SK-N-SH (cell line): ENCODE results near the gene LSM7. TPM values are rescaled to one million over a fixed set of nuclear protein-coding genes. Genes with fewer than 3 reads are reported as not detected.

ENCODE experiments used
- CTCF ChIA-PET: fragments of 300-600, 350-600 bp; formaldehyde crosslinking; extraction: SDS; loops from one replicate; lab custom pipeline; 2021; lab: Yijun Ruan, JAX
- POLR2A ChIA-PET: fragments of 350-600 bp; sonication (Branson Sonifier 250); formaldehyde crosslinking; extraction: SDS; loops from one replicate; lab custom pipeline; 2020; ENCODE audit warnings: antibody characterized with exemption, inconsistent platforms; lab: Yijun Ruan, JAX
- DNase-seq: peaks from one replicate; pipeline ENCODE4 v3.0.0; 2012
- H2AFZ ChIP-seq: fragments of 200-600 bp; sonication (generic); 2 replicates; pipeline ENCODE4 v1.8.1; 2016; ENCODE audit warnings: antibody characterized with exemption, mild to moderate bottlenecking, low read depth
- H3F3A ChIP-seq: fragments of 200-600 bp; sonication (generic); replicated peaks from 2 replicates; pipeline ENCODE3; 2016; ENCODE audit warnings: antibody characterized with exemption, mild to moderate bottlenecking; ENCODE audit not compliant: insufficient read depth
- H3K27ac ChIP-seq, 2 experiments: fragments of 200-500 bp in 1 of 2; fragments of 200-600 bp in 1 of 2; sonication (Bioruptor generic) in 1 of 2; sonication (generic), shearing (Covaris generic) in 1 of 2; 2 replicates each; pipeline versions ENCODE4 v1.5.1 to v1.6.1; 2014 to 2016; ENCODE audit warnings: low read depth in 2 of 2, inconsistent platforms in 1 of 2, low read length in 1 of 2, mild to moderate bottlenecking in 1 of 2, mixed read lengths in 1 of 2
- H3K27me3 ChIP-seq: fragments of 200-600 bp; sonication (generic), shearing (Covaris generic); 2 replicates; pipeline ENCODE4 v1.6.1; 2016; ENCODE audit warnings: mixed run types; ENCODE audit not compliant: insufficient read depth
- H3K36me3 ChIP-seq, 2 experiments: fragments of 200-500 bp in 1 of 2; fragments of 200-600 bp in 1 of 2; sonication (Bioruptor generic) in 1 of 2; sonication (generic) in 1 of 2; replicated peaks in 1 of 2; 2 replicates each; pipeline versions ENCODE3 to v1.5.1; 2014 to 2016; ENCODE audit warnings: low read length in 1 of 2, mild to moderate bottlenecking in 1 of 2; ENCODE audit not compliant: insufficient read depth in 2 of 2, control insufficient read depth in 1 of 2
- H3K4me1 ChIP-seq, 2 experiments: fragments of 200-500 bp in 1 of 2; fragments of 200-600 bp in 1 of 2; sonication (Bioruptor generic) in 1 of 2; sonication (generic), shearing (Covaris generic) in 1 of 2; 2 replicates each; pipeline versions ENCODE4 v1.5.1 to v1.6.1; 2014 to 2016; ENCODE audit warnings: low read depth in 1 of 2, low read length in 1 of 2, mixed run types in 1 of 2; ENCODE audit not compliant: insufficient read depth in 2 of 2, control insufficient read depth in 1 of 2
- H3K4me2 ChIP-seq: fragments of 200-600 bp; sonication (generic), shearing (Covaris generic); 2 replicates; pipeline ENCODE4 v1.6.1; 2017; ENCODE audit warnings: mixed run types
- H3K4me3 ChIP-seq, 2 experiments: fragments of 200-500 bp in 1 of 2; fragments of 200-600 bp in 1 of 2; sonication (Bioruptor generic) in 1 of 2; sonication (generic), shearing (Covaris generic) in 1 of 2; 2 replicates each; pipeline versions ENCODE4 v1.5.1 to v1.8.1; 2014 to 2016; ENCODE audit warnings: low read depth in 2 of 2, inconsistent platforms in 1 of 2, low read length in 1 of 2, mild to moderate bottlenecking in 1 of 2, mixed read lengths in 1 of 2, moderate library complexity in 1 of 2
- H3K79me2 ChIP-seq: fragments of 200-600 bp; sonication (generic); 2 replicates; pipeline ENCODE4 v1.8.1; 2017; ENCODE audit warnings: mild to moderate bottlenecking; ENCODE audit not compliant: insufficient read depth
- H3K9ac ChIP-seq: fragments of 200-600 bp; sonication (generic); 2 replicates; pipeline ENCODE4 v1.6.1; 2017; ENCODE audit warnings: mixed run types
- H3K9me2 ChIP-seq: fragments of 200-600 bp; sonication (generic); 2 replicates; pipeline ENCODE4 v1.6.1; 2017; ENCODE audit warnings: mixed run types
- H3K9me3 ChIP-seq: fragments of 200-600 bp; sonication (generic); 2 replicates; pipeline ENCODE4 v1.6.1; 2017; ENCODE audit warnings: mixed run types, mild to moderate bottlenecking, moderate library complexity
- H4K20me1 ChIP-seq: fragments of 200-600 bp; sonication (generic); 2 replicates; pipeline ENCODE4 v1.6.1; 2017; ENCODE audit warnings: mild to moderate bottlenecking, mixed run types; ENCODE audit not compliant: insufficient read depth
- CHD2 ChIP-seq: fragments of 150-350 bp; IDR thresholded peaks from 2 replicates; pipeline ENCODE4 v1.6.1; 2018; ENCODE audit warnings: low read length; ENCODE audit not compliant: partially characterized antibody
- EP300 ChIP-seq, 2 experiments: IDR thresholded peaks; 2 replicates each; pipeline versions ENCODE4 v1.4.0 to v1.6.1; 2012; ENCODE audit warnings: borderline replicate concordance in 1 of 2, low read depth in 1 of 2, low read length in 1 of 2
- FOSL2 ChIP-seq: IDR thresholded peaks from 2 replicates; pipeline ENCODE4 v1.4.0; 2012; ENCODE audit warnings: low read depth, mild to moderate bottlenecking, moderate library complexity, borderline replicate concordance
- FOXJ3 ChIP-seq: sonication (generic); formaldehyde crosslinking; IDR thresholded peaks from 2 replicates; pipeline ENCODE4 v1.5.1; 2020; ENCODE audit warnings: mild to moderate bottlenecking, missing genetic modification reagents
- FOXM1 ChIP-seq: IDR thresholded peaks from 2 replicates; pipeline ENCODE4 v1.4.0; 2012; ENCODE audit warnings: low read depth, mild to moderate bottlenecking
- GABPA ChIP-seq: IDR thresholded peaks from 2 replicates; pipeline ENCODE4 v1.4.0; 2012; ENCODE audit warnings: low read depth, mild to moderate bottlenecking
- GATA2 ChIP-seq: sonication (generic); formaldehyde crosslinking; IDR thresholded peaks from 2 replicates; pipeline ENCODE4 v1.5.0; 2020; ENCODE audit warnings: mild to moderate bottlenecking, missing genetic modification reagents
- NFIC ChIP-seq: IDR thresholded peaks from 2 replicates; pipeline ENCODE4 v1.4.0; 2012; ENCODE audit warnings: borderline replicate concordance
- NRF1 ChIP-seq: IDR thresholded peaks from 2 replicates; pipeline ENCODE4 v1.6.1; 2012; ENCODE audit warnings: low read depth, mild to moderate bottlenecking, low read length
- REST ChIP-seq: IDR thresholded peaks from 2 replicates; pipeline ENCODE4 v1.6.1; 2012; ENCODE audit warnings: mild to moderate bottlenecking, low read depth, low read length, moderate library complexity
- RXRA ChIP-seq: IDR thresholded peaks from 2 replicates; pipeline ENCODE4 v1.4.0; 2012; ENCODE audit warnings: low read depth, mild to moderate bottlenecking, borderline replicate concordance
- SMC3 ChIP-seq: IDR thresholded peaks from 2 replicates; pipeline ENCODE4 v1.6.1; 2012; ENCODE audit warnings: low read depth, low read length, improper control_type of control experiment
- TCF12 ChIP-seq: IDR thresholded peaks from 2 replicates; pipeline ENCODE4 v1.4.0; 2012
- USF1 ChIP-seq: IDR thresholded peaks from 2 replicates; pipeline ENCODE4 v1.4.0; 2012; ENCODE audit warnings: low read depth, borderline replicate concordance
- USF2 ChIP-seq: fragments of 150-350 bp; IDR thresholded peaks from 2 replicates; pipeline ENCODE4 v1.6.1; 2017; ENCODE audit warnings: antibody characterized with exemption, low read length, low read depth, borderline replicate concordance
- WGBS: methylation state at CpG from one replicate; pipeline ENCODE4 v1.1.6; 2017; ENCODE audit warnings: low lambda C conversion rate; 5-methylcytosine and 5-hydroxymethylcytosine counted together
- polyA plus RNA-seq, 3 experiments: library from polyadenylated mRNA; depleted of rRNA; stranded (reverse); fragments of >200 nt; gene quantifications; 2 replicates each; pipeline ENCODE4 v1.2.3, GENCODE V29; 2012

LSM7 gene
- polyA plus RNA-seq, 1 of the 3 experiments (the other 2 are of a cell fraction), result 1,193 TPM

GRCh38 chr19:2358548-2359173 lies 30.3 kb upstream of the LSM7 start:
- WGBS, result 31% methylated on average over 22 of the region's 28 CpGs
- H3K9ac ChIP-seq, result no peak overlapping the region
- H3K27ac ChIP-seq, result no peak overlapping the region
- no peaks in the 10 kb centered on the region for H3K9me3 ChIP-seq
- no peaks in the 10 kb centered on the region for H3K79me2 ChIP-seq
- peaks cover 0 to under 1% of the 10 kb centered on the region in 2 experiments for H3K36me3 ChIP-seq
- H3K27me3 ChIP-seq, result peaks cover 21% of the 10 kb centered on the region
- no peak for DNase-seq
- no peak overlapping the region for H3K4me3 ChIP-seq
- POLR2A ChIA-PET, result no interaction called here
- H4K20me1 ChIP-seq, result no peaks in the 10 kb centered on the region
- CTCF ChIA-PET, result interaction anchor here (1.1 kb wide), 1 partner anchor 13 kb away, joined by 3 read pairs; no protein-coding TSS in a partner anchor
- TF ChIP-seq FOXM1 (no peak), TCF12 (no peak), REST (no peak), CHD2 (no peak), NFIC (no peak), GABPA (no peak), RXRA (no peak), USF1 (no peak), SMC3 (no peak), FOSL2 (no peak), FOXJ3 (CRISPR knock-in tag) (no peak)
- no peak overlapping the region for H2AFZ ChIP-seq
- peaks cover 0 to 10% of the 10 kb centered on the region in 2 experiments; a peak in 1 of 4 replicates for H3K4me1 ChIP-seq
- no peak overlapping the region for H3K4me2 ChIP-seq
- H3F3A ChIP-seq, result no peaks in the 10 kb centered on the region
- H3K9me2 ChIP-seq, result no peaks in the 10 kb centered on the region

- Histone ChIP-seq H3K9me2 (no peaks in the 10 kb centered on the region), H3K27ac (no peak overlapping the region), H3K9me3 (no peaks in the 10 kb centered on the region), H3K4me2 (no peak overlapping the region), H4K20me1 (no peaks in the 10 kb centered on the region), H3K27me3 (peaks cover 21% of the 10 kb centered on the region), H3K36me3 (peaks cover 0 to 5% of the 10 kb centered on the region in 2 experiments), H3K4me3 (no peak overlapping the region), H2AFZ (no peak overlapping the region), H3F3A (no peaks in the 10 kb centered on the region), H3K9ac (no peak overlapping the region), H3K79me2 (no peaks in the 10 kb centered on the region), H3K4me1 (peaks cover 0 to 10% of the 10 kb centered on the region in 2 experiments; a peak in 1 of 4 replicates)
- no peak for DNase-seq
- WGBS, result 68% methylated on average over 3 of the region's 3 CpGs
- CTCF ChIA-PET, result no interaction called here
- POLR2A ChIA-PET, result no interaction called here
- TF ChIP-seq GATA2 (CRISPR knock-in tag) (no peak), EP300 (IDR thresholded peaks at IDR 0.05; ENCODE audit: borderline replicate concordance in 1 of 2, low read depth in 1 of 2, low read length in 1 of 2) (no peak), NRF1 (no peak), USF2 (no peak), GABPA (no peak), REST (no peak), CHD2 (no peak), RXRA (no peak), NFIC (no peak)
Observed at GRCh38 chr19:2357279-2358206, 29.2 kb upstream of the LSM7 start.
